ENCODE results near the gene JPH2.
"Not testable (repeated sequence)": the region's sequence is repeated elsewhere in the genome, so short reads cannot be mapped to it uniquely, and the experiment has no call there.

The JPH2 gene

GRCh38 chr20:44187054-44187771 lies at the start of gene JPH2:
TSS of gene JPH2 (minus strand) at chr20:44187188. CDS start at chr20:44186705, 483 bp downstream.
- DNase-seq, result no peak

GRCh38 chr20:44235702-44236101 lies 48.7 kb upstream of the JPH2 start:
- DNase-seq, result no peak

DNA sequence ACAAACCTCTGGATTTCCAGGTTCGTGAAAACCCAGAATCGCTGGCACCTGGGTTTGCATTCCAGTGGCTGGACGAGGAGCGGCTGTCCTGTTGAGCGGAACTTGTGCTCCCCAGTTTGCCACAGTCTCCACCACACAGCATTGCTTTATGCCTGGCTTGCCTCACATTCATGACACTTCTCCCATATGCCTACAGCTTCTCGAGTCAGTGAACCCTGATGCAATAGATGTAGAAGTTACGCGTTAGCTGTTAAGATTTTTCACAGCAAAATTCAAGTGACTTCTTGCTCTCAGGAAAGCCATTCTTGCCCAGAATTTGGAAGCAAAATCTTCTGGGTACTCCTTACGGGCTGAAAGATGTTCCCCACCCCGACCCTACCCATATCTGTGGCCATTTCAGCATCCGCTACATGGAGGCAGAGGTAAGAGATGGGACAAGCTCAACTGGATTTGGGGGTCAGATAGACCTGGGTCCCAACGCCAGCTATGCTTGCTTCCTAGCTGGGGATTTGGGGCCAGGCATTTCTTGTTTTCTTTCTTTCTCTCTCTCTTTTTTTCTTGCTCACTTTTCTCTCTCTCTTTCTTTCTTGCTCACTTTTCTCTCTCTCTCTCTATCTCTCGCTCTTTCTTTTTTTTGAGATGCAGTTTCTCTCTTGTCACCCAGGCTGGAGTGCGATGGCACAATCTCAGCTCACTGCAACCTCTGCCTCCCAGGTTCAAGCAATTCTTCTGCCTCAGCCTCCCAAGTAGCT lies 47.8 kb upstream of the JPH2 start:
- DNase-seq, result no peak

- no peak for DNase-seq
Observed at GRCh38 chr20:44233436-44234016, 46.5 kb upstream of the JPH2 start.

GRCh38 chr20:44232469-44232856 lies 45.5 kb upstream of the JPH2 start:
- not testable (repeated sequence) for DNase-seq

GRCh38 chr20:44231713-44232468 lies 44.9 kb upstream of the JPH2 start:
- DNase-seq, result no peak

DNA sequence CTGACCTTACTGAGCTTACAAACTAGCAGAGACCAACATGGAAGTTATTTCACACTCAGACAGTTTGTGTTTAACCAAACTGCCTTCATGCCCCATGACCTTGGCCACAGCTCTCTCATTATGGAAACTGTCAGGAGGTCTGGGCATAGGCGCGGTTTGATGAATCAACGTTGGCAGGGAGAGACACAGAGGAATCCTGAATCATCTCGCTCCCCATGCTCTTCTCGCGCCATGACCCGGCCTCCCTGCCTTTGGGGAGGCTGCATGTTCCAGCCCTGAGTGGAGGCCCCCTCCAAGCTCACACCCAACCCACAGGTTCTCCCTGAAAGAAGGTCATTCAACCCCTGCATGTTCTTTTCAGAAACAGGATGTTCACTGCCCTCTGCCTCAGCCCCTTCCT lies 44.2 kb upstream of the JPH2 start:
- no peak for DNase-seq

DNA sequence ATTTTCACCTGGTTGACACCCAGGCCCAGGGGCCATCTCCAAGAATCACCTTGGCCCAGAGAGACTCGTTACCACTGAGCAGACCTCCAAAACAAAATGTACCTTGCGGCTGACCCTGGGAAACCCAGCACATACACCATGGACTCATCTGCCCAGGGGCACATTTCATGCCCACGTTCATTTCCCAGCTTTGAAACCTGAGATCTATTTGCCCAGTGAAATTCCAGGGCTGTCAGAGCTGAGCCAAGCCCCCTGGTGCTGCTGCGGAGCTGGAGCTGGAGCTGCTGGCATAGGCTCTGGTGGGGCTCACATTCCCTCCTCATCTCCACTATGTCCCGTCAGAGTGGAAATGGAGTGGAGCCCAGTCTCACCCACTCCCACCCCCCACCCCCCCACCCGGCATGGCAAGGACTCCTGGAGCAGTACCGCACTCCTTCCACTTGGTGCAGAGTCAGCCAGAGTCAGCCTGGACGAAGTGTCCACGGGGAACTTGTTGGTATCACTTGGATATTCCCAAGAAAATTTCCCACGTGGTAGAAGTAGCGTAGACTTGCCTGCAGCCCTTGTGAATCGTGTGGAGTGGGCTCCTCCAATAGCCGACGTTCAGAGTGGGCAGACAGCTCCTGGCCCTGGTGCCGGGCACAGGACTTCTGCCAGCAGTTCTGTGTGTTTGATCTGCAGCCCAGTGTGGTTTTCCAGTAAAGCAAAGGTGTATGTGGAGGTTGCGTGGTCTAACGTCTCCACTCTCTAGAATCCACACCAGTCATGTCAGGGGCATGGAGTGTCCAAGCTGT lies 41.7 kb upstream of the JPH2 start:
- no peak for DNase-seq

- DNase-seq, result no peak
Observed at GRCh38 chr20:44224637-44225036, 37.6 kb upstream of the JPH2 start.

- DNase-seq, result no peak
Observed at GRCh38 chr20:44223721-44224120, 36.7 kb upstream of the JPH2 start.

DNA sequence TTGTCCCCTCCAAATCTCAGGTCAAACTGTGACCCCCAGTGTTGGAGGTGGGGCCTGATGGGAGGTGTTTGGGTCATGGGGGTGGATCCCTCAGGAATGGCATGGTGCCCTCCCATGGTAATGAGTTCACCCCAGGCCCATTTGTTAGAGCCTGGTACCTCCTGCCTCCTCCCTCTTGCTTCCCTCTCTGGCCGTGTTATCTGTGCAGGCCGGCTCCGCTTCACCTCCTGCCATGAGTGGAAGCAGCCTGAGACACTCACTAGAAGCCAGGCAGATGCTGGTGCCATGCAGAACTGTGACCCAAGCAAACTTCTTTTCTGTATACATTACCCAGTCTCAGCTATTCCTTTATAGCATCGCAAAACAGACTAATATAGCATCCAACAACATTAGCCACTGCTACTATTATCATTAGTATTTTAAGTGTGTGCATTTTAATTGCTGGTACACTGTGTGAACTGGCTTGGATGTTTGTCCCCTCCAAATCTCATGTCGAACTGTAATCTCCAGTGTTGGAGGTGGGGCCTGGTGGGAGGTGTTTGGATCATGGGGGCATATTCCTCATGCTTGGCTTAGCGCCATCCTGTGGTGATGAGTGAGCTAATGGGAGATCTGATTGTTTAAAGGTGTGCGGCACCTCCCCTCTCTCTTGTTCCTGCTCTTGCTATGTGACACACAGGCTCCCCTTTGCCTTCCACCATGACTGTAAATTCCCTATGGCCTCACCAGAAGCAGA lies 35.8 kb upstream of the JPH2 start:
- no peak for DNase-seq

GRCh38 chr20:44222027-44222426 lies 35.0 kb upstream of the JPH2 start:
- DNase-seq, result no peak

GRCh38 chr20:44221368-44221954 lies 34.5 kb upstream of the JPH2 start:
- no peak for DNase-seq

GRCh38 chr20:44219791-44220190 lies 32.8 kb upstream of the JPH2 start:
- no peak for DNase-seq

- no peak for DNase-seq
Observed at GRCh38 chr20:44219170-44219730, 32.3 kb upstream of the JPH2 start.

- DNase-seq, result no peak
Observed at GRCh38 chr20:44218446-44218845, 31.5 kb upstream of the JPH2 start.

DNA sequence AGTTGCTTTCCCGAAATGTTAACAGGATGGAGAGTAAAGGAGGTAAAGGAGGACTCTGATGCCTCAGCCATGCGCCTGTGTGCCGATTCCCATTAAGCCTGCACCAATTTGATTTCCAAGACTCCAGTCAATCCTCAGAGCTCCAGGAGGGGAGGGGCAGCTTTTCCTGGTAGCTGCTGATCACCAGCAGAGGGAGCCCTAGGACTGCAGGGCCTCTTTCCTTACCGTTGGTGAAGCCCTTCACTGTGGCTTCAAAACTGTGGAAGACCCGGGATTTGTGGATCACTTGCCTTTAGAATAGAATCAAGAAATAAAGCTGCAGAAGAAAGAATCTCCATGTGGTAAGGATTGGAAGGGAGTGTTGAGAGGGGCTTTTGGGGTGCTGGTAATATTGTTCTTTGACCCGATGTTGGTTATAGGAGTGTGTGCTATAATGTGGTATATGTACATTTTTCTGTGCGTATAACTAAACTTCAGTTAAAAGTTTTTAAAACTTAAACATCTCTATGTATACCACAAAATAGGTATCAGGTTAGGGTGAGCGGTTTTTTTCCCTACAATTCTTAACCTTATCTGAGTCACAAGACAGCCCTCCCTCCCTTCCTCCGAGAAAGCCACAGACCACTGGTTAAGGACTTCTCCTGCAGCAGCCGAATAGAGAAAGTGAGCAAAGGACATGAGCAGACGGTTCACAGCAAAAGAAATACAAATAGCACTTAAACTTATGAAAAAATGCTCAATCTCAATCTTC lies 30.5 kb upstream of the JPH2 start:
- DNase-seq, result peak; percentile 78

- DNase-seq, result peak; percentile 26
Observed at GRCh38 chr20:44215125-44215524, 28.1 kb upstream of the JPH2 start.

DNA sequence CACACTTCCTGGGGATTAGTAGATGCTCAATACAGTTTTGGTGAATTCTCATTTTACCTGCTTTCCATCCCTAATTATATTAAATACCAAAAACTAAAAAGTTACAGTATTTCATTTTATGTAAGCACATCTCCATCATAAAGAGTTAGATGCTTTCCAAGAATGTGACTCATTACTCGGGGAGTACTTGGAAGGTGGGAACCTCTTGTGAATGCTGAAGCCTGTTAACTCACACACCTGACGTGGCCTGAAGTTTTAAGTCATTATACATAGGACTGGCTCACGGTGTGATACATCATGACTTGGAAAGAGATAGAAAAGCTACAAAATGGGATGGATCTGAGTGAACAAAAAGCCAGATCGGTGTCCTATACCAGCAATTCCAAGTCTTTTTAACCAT lies 25.8 kb upstream of the JPH2 start:
- no peak for DNase-seq
